GM19193 (cell line): ENCODE data around the gene MCM5.

Source experiments
- POLR2A ChIP-seq: IDR thresholded peaks from 4 replicates; pipeline ENCODE4 v1.6.1; 2011; ENCODE audit not compliant: insufficient read depth, insufficient read length; ENCODE audit errors: extremely low read depth

Gene MCM5

DNA sequence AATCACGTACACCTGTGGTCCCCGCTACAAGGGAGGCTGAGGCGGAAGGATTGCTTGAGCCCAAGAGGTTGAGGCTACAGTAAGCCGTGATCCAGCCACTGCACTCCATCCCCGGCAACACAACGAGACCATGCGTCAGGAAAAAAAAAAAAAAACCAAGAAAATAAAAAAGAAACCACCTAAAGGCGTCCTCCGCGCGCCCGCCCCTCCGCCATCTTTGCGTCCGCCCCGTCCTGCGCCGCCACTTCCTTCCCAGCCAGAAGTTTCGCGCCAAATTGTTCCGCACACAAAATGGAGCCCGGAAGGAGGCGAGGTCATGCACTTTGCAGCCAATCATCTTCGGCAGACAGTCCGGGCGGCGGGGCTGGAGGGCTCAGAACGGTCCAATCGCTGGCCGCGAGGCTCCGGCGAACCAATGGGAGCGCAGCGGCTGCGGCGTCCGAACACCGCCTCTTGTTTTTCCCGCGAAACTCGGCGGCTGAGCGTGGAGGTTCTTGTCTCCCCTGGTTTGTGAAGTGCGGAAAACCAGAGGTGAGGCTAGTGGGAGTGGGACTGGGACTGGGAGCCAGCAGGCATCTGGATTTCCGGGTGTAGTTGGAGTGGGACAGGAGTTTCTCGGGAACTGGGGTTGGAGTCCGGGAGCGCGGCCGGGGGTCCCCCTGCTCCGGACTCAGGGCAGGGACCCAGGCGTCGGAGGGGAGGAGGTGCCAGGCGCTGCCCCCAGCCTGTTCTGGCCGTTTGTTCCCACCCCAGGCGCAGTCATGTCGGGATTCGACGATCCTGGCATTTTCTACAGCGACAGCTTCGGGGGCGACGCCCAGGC lies at the start of gene MCM5:
TSS of gene MCM5 (plus strand) at position 463 of the 823 bp plus-strand sequence. CDS start at position 762, 299 bp downstream.
- peak; percentile 83 for TF ChIP-seq POLR2A

- TF ChIP-seq POLR2A, result peak; percentile 45
Measured at GRCh38 chr22:35350539-35351503, 49.1 kb upstream of the MCM5 start.

- peak; percentile 41 for TF ChIP-seq POLR2A
Measured at GRCh38 chr22:35352214-35353111, 47.5 kb upstream of the MCM5 start.

DNA sequence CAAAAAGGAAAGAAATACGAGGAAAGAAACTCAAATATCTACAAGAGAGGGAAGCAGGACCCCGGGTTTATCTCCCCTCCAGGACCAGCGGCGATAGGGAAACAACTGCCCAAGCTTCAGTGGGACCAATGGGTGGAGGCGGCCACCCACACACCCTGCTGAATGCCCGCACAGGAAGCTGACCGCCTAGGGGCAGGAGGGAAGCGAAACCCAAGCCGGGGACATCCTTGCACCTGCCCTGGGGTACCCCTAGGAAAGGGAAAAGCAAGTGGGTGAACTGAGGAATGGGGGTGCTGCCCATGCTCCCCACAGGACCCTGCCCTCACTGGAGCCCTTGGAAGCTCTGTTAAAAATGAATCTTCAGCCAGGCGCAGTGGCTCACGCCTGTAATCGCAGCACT lies 46.6 kb upstream of the MCM5 start:
- no peak for TF ChIP-seq POLR2A

DNA sequence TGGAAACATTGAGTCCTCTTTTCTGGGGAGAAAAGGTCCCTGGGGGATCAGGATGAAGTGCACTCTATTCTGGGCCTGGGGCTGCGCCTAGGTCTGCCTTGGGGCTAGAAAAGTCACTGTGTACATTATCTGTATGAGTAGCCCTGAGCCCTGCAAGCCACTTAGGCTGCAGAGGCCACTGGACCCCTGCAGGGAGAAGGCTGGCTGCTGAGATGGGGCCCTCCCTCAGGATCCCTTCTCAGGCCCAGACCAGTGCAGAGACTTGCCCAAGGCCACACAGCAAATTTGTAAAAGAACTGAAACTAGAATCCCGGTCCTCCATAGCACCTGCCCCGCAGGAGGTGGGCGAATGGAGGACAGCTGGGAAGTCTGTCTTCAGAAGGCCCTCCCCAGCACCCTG lies 45.9 kb upstream of the MCM5 start:
- no peak for TF ChIP-seq POLR2A

GRCh38 chr22:35357883-35358621 lies 41.9 kb upstream of the MCM5 start:
- TF ChIP-seq POLR2A, result no peak

- no peak for TF ChIP-seq POLR2A
Measured at GRCh38 chr22:35359380-35360065, 40.4 kb upstream of the MCM5 start.

DNA sequence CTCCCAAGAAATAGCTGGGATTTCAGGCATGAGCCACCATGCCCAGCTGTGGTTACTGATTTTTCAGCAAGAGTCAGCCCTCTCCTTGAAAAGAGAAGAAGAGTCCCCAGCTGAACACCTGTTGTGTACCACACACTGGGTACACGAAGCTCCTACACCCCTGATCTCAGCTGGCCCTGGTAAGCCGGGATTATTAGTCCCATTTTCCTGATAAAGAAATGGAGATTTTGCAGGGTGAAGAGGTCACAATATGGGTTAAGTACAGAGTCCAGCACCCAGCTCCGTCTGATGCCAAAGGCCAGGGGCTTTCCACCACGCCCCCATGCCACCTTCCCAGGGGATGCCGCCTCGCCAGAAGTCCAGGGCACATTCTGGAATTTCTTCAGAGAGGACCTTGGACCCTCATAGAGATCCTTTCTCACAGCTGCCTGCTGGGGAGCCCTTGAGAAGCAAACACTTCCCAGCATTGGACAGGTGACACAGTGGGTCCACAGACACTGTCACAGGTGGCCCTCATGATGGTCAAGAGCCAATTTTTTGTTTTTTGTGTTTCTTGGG lies 38.9 kb upstream of the MCM5 start:
- TF ChIP-seq POLR2A, result no peak

GRCh38 chr22:35363566-35364086 lies 36.3 kb upstream of the MCM5 start:
- TF ChIP-seq POLR2A, result no peak

DNA sequence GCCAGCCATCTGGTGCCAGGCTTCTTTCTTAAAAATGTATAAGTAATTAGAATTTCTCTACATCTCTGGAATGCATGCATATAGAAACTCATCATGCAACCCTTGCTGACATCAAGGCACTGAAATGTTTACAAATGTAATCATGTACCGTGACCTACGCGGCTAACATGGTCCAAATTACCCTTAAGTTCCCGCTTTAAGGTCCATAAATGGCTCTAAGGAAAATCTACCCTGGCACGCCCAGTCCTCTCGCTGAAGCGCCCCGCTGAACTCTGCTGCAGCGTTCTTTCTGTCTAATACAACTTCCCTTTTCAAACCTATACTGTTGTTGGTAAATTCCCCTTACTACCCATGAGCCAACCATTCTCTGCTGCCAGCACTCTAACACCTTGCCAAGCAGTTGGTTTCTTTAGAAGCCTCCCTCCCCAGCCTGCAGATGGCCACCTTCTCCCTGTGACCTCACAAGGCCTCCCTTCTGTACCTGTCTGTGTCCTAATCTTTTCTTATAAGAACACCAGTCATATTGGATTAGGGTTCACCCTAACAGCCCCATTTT lies 32.5 kb upstream of the MCM5 start:
- TF ChIP-seq POLR2A, result no peak

GRCh38 chr22:35368386-35368785 lies 31.6 kb upstream of the MCM5 start:
- TF ChIP-seq POLR2A, result no peak

DNA sequence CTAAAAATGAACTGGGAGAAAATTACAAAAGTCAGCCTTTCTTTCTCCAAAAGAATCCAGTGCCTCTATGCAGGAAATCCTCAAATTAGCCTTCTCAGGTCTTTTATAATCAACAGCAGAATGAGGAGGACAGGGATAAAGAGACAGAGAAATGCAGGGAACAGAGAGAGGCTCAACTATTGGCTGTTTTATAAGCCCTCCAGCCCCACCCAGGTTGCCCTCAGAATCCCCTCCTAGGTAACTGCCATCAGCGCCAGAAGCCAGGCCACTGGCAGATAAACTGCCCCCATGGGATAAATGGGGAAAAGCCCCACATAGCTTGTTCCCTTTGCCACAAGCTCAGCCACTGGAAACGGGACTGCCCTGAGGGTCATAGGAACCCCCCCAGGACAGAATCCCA lies 29.9 kb upstream of the MCM5 start:
- TF ChIP-seq POLR2A, result no peak

DNA sequence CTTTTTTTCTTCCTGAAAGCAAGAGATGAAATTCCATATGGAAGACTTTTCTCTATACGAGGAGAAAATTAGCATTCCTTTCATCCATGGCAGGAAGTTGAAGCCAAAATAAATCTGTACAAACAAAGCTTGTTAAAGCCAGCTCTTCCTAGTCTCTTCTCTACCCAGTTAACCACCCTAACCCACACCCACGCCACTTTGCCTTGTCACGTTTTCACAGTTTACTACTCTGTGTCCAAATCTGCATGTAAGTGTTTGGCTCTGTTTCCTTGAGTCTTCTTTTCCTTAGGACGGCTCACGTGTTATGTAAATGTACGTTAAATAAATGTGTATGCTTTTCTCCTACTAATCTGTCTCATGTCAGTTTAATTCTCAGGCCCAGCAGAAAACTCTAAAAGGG lies 26.2 kb upstream of the MCM5 start:
- TF ChIP-seq POLR2A, result no peak

- no peak for TF ChIP-seq POLR2A
Measured at GRCh38 chr22:35375031-35375430, 24.9 kb upstream of the MCM5 start.
